Raji (cell line): ENCODE data around the gene FBXO21.

ENCODE experiments used
- POLR2A ChIP-seq: IDR thresholded peaks from 2 replicates; pipeline ENCODE4 v1.6.1; 2011; ENCODE audit warnings: low read depth, low read length, control low read depth; ENCODE audit not compliant: insufficient read depth

FBXO21 gene

GRCh38 chr12:117127933-117128823 is 62.1 kb downstream of the FBXO21 start:
- no peak for TF ChIP-seq POLR2A

GRCh38 chr12:117126335-117126734 is 63.9 kb downstream of the FBXO21 start:
- no peak for TF ChIP-seq POLR2A

- no peak for TF ChIP-seq POLR2A
Measured at GRCh38 chr12:117125767-117126166, 64.5 kb downstream of the FBXO21 start.

- no peak for TF ChIP-seq POLR2A
Measured at GRCh38 chr12:117125272-117125613, 65.0 kb downstream of the FBXO21 start.

GRCh38 chr12:117124421-117125271 is 65.6 kb downstream of the FBXO21 start:
- TF ChIP-seq POLR2A = no peak

- TF ChIP-seq POLR2A = no peak
Measured at GRCh38 chr12:117121441-117121840, 68.8 kb downstream of the FBXO21 start.

- TF ChIP-seq POLR2A = no peak
Measured at GRCh38 chr12:117120787-117121186, 69.5 kb downstream of the FBXO21 start.

GRCh38 chr12:117119592-117120198 is 70.6 kb downstream of the FBXO21 start:
- TF ChIP-seq POLR2A = no peak

GRCh38 chr12:117118838-117119591 is 71.3 kb downstream of the FBXO21 start:
- no peak for TF ChIP-seq POLR2A

GRCh38 chr12:117114784-117115183 is 75.5 kb downstream of the FBXO21 start:
- TF ChIP-seq POLR2A = no peak

- TF ChIP-seq POLR2A = no peak
Measured at GRCh38 chr12:117113231-117113630, 77.0 kb downstream of the FBXO21 start.

- no peak for TF ChIP-seq POLR2A
Measured at GRCh38 chr12:117111821-117112595, 78.3 kb downstream of the FBXO21 start.

- TF ChIP-seq POLR2A = no peak
Measured at GRCh38 chr12:117111386-117111785, 78.9 kb downstream of the FBXO21 start.
